ENCODE data around the gene SELENOO. TPM values are rescaled to one million over a fixed set of nuclear protein-coding genes. Genes with fewer than 3 reads are reported as not detected.

The SELENOO gene
- total RNA-seq, 1 donor from 2014 or later: 15.0 TPM

GRCh38 chr22:50190182-50190940 is 10.4 kb upstream of the SELENOO start:
- DNase-seq: peak; percentile 84
- H3K27ac ChIP-seq (replicated peaks): peak overlapping the region; percentile 88
- peak overlapping the region; percentile 65 for H3K4me3 ChIP-seq
- H3K27me3 ChIP-seq (ENCODE audit: low read depth): no peaks in the 10 kb centered on the region
- no peaks in the 10 kb centered on the region for H3K9me3 ChIP-seq (replicated peaks)
- peaks cover 53% of the 10 kb centered on the region for H3K4me1 ChIP-seq
- intact Hi-C loops (cut with micrococcal nuclease): no loop called here
- peaks cover 17% of the 10 kb centered on the region for H3K36me3 ChIP-seq
- peak; percentile 45 for TF ChIP-seq CTCF (IDR thresholded peaks at IDR 0.05; ENCODE audit: borderline replicate concordance)

GRCh38 chr22:50190941-50191741 is 9.7 kb upstream of the SELENOO start:
- no peaks in the 10 kb centered on the region for H3K9me3 ChIP-seq (replicated peaks)
- H3K27me3 ChIP-seq (ENCODE audit: low read depth): no peaks in the 10 kb centered on the region
- H3K4me3 ChIP-seq: peak overlapping the region; percentile 65
- H3K4me1 ChIP-seq: peaks cover 51% of the 10 kb centered on the region
- no peak for DNase-seq
- H3K27ac ChIP-seq (replicated peaks): peak overlapping the region; percentile 88
- no peak for TF ChIP-seq CTCF (IDR thresholded peaks at IDR 0.05; ENCODE audit: borderline replicate concordance)
- peaks cover 22% of the 10 kb centered on the region for H3K36me3 ChIP-seq
- intact Hi-C loops (cut with micrococcal nuclease): no loop called here

- no peak for DNase-seq
- intact Hi-C loops (cut with micrococcal nuclease): no loop called here
- H3K4me1 ChIP-seq: peaks cover 36% of the 10 kb centered on the region
Measured at GRCh38 chr22:50192436-50193204, 8.2 kb upstream of the SELENOO start.

GRCh38 chr22:50193621-50194020 is 7.2 kb upstream of the SELENOO start:
- Histone ChIP-seq H3K9me3 (replicated peaks) (no peaks in the 10 kb centered on the region), H3K4me1 (peaks cover 31% of the 10 kb centered on the region), H3K27ac (replicated peaks) (no peak overlapping the region), H3K36me3 (peaks cover 41% of the 10 kb centered on the region), H3K4me3 (no peak overlapping the region), H3K27me3 (ENCODE audit: low read depth) (no peaks in the 10 kb centered on the region)
- no peak for TF ChIP-seq CTCF (IDR thresholded peaks at IDR 0.05; ENCODE audit: borderline replicate concordance)
- no peak for DNase-seq
- intact Hi-C loops (cut with micrococcal nuclease): no loop called here

More at GRCh38 chr22:50192436-50193204, 8.2 kb upstream of the SELENOO start:
- Histone ChIP-seq H3K9me3 (replicated peaks) (no peaks in the 10 kb centered on the region), H3K27ac (replicated peaks) (no peak overlapping the region), H3K27me3 (ENCODE audit: low read depth) (no peaks in the 10 kb centered on the region), H3K4me3 (no peak overlapping the region), H3K36me3 (peaks cover 32% of the 10 kb centered on the region)
- TF ChIP-seq CTCF (IDR thresholded peaks at IDR 0.05; ENCODE audit: borderline replicate concordance): no peak
